A673 (cell line): ENCODE results near the gene MFAP1.

Source experiments
- CTCF ChIP-seq: fragments of 300-800, 200-600 bp; sonication (generic); conservative IDR thresholded peaks from 2 replicates; pipeline ENCODE4 v1.5.1; 2017; ENCODE audit warnings: low read depth, mild to moderate bottlenecking, antibody characterized with exemption, low read length, moderate library complexity, mixed read lengths
- EZH2 ChIP-seq: fragments of 200-600 bp; sonication (generic); IDR thresholded peaks from 2 replicates; pipeline ENCODE4 v1.6.1; 2017; ENCODE audit warnings: borderline replicate concordance, low read depth, mild to moderate bottlenecking, mixed read lengths, antibody characterized with exemption, low read length; ENCODE audit not compliant: poor library complexity, severe bottlenecking

- TF ChIP-seq CTCF (no peak), EZH2 (no peak)
Measured at GRCh38 chr15:43808435-43808950, 16.0 kb downstream of the MFAP1 start.
